Transverse colon (tissue), 4 donors: ENCODE measurements around the gene VGLL4. TPM values are rescaled to one million over a fixed set of nuclear protein-coding genes. Genes with fewer than 3 reads are reported as not detected.

Experiments
- DNase-seq: peaks from one replicate; pipeline ENCODE4 v3.0.0-alpha.2; 2019
- H3K27ac ChIP-seq, 4 donors: fragments of 200-600 bp; sonication (generic); 2 replicates each; pipeline ENCODE4 v1.5.1; 2016 to 2018; ENCODE audit warnings: inconsistent platforms in 4 of 4
- H3K27me3 ChIP-seq: fragments of 200-600 bp; sonication (generic); 2 replicates; pipeline ENCODE4 v1.5.1; 2017; ENCODE audit warnings: inconsistent platforms
- H3K36me3 ChIP-seq, 4 donors: fragments of 200-600 bp; sonication (generic); 2 replicates each; pipeline ENCODE4 v1.5.1; 2017 to 2019; ENCODE audit warnings: inconsistent platforms in 4 of 4
- H3K4me1 ChIP-seq, 4 donors: fragments of 200-600 bp; sonication (generic); 2 replicates each; pipeline ENCODE4 v1.5.1; 2017 to 2020; ENCODE audit warnings: inconsistent platforms in 4 of 4
- H3K4me3 ChIP-seq, 4 donors: fragments of 200-600 bp; sonication (generic); 1 replicate in 1 of 4; 2 replicates in 3 of 4; pipeline versions ENCODE4 v1.5.1 to v1.6.1; 2017 to 2019; ENCODE audit warnings: inconsistent platforms in 4 of 4
- H3K9me3 ChIP-seq, 2 donors: fragments of 200-600 bp; sonication (generic); 2 replicates each; pipeline ENCODE4 v1.5.1; 2017 to 2019; ENCODE audit warnings: inconsistent platforms in 2 of 2
- EP300 ChIP-seq: sonication (generic); formaldehyde crosslinking; IDR thresholded peaks from one replicate; pipeline ENCODE4 v1.6.1; 2017; ENCODE audit warnings: antibody characterized with exemption, low read depth
- POLR2A ChIP-seq: fragments of 450-650 bp; IDR thresholded peaks from one replicate; pipeline ENCODE4 v1.6.1; 2016; ENCODE audit warnings: antibody characterized with exemption, mild to moderate bottlenecking, moderate library complexity
- POLR2AphosphoS5 ChIP-seq, 3 donors: sonication (generic); formaldehyde crosslinking; IDR thresholded peaks; one replicate each; pipeline ENCODE4 v1.6.1; 2016; ENCODE audit warnings: antibody characterized with exemption in 3 of 3
- WGBS, 2 donors: methylation state at CpG; one replicate each; pipeline ENCODE4 v1.1.5; 2018; ENCODE audit warnings: low coverage in 1 of 2; 5-methylcytosine and 5-hydroxymethylcytosine counted together
- in situ Hi-C, 4 donors: fragments of 200-750 bp; cut with MboI; loops; one replicate each; pipeline versions ENCODE4 v1.15.0 to v1.15.1; 2017; ENCODE audit warnings: low sequenced_read_pairs in 3 of 4, low pct_ligation_motif_present in 1 of 4, low pct_unique_long_range_greater_than_20kb in 1 of 4
- intact Hi-C: fragments of 100-400 bp; cut with DNase I; formaldehyde crosslinking; loops from one replicate; pipeline ENCODE4 v1.15.1; 2023; ENCODE audit warnings: low total_unique reads
- total RNA-seq, 4 donors: library from RNA; depleted of rRNA; stranded (reverse); fragments of >200 nt; gene quantifications; one replicate each; pipeline ENCODE4 v1.1.0, GENCODE V29; 2016
- TF ChIP-seq, protein P1 (sequence below), 5 experiments: fragments of 200-600 bp in 3 of 5; fragments of 450-650 bp in 2 of 5; sonication (generic) in 3 of 5; IDR thresholded peaks; 1 replicate in 2 of 5; 2 replicates in 3 of 5; pipeline ENCODE4 v1.5.1; 2016 to 2017; ENCODE audit warnings: antibody characterized with exemption in 5 of 5, inconsistent platforms in 3 of 5, mild to moderate bottlenecking in 2 of 5, moderate library complexity in 1 of 5

The VGLL4 gene
- total RNA-seq, 4 donors from 2014 or later: 67.3 to 175 (median 95.0) TPM

DNA sequence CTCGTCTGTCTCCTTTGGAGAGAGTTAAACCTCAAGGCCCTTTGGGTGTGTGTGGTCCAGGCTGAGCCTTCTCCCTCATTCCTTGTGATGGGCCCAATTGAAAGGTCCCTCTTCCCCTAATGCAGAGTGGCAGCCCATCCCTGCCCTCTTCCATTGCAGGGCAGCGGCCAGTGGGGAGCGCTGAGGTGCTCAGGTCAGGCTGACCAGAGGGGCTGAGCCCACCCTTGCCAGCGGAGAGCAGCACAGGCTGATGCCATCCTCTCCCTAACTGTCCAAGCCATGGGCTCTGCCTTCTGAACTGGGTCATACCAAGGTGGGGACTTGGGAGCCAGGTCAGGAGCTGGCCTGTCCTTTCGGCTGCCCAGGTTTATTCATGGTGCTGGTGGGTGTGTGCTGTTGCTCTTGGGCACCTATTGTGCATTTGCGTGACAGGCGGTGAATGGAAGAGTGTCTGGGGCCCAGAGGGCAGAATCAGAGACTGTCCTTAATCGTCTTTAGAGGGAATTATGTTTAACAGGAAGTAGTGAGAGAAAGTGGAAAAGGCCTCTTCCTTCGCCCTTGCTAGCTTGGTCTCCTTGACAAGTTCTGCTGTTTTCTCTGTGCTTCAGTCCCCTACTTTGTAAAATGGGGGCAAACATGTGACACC is 96.9 kb downstream of the VGLL4 start:
- H3K27me3 ChIP-seq: no peaks in the 10 kb centered on the region
- no peak overlapping the region for H3K27ac ChIP-seq
- in situ Hi-C loops: no loop called here
- peaks cover 4 to 10% (median 5%) of the 10 kb centered on the region in 4 donors for H3K4me1 ChIP-seq
- TF ChIP-seq POLR2AphosphoS5 (IDR thresholded peaks at IDR 0.05): no peak
- no peak for TF ChIP-seq EP300
- TF ChIP-seq POLR2A: no peak
- TF ChIP-seq, protein P1, sequence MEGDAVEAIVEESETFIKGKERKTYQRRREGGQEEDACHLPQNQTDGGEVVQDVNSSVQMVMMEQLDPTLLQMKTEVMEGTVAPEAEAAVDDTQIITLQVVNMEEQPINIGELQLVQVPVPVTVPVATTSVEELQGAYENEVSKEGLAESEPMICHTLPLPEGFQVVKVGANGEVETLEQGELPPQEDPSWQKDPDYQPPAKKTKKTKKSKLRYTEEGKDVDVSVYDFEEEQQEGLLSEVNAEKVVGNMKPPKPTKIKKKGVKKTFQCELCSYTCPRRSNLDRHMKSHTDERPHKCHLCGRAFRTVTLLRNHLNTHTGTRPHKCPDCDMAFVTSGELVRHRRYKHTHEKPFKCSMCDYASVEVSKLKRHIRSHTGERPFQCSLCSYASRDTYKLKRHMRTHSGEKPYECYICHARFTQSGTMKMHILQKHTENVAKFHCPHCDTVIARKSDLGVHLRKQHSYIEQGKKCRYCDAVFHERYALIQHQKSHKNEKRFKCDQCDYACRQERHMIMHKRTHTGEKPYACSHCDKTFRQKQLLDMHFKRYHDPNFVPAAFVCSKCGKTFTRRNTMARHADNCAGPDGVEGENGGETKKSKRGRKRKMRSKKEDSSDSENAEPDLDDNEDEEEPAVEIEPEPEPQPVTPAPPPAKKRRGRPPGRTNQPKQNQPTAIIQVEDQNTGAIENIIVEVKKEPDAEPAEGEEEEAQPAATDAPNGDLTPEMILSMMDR (IDR thresholded peaks at IDR 0.05): no peak
- H3K4me3 ChIP-seq: no peak overlapping the region
- H3K36me3 ChIP-seq: no peaks in the 10 kb centered on the region
- peak; percentile 5 for DNase-seq
- WGBS, 2 donors: 90 to 100% methylated on average over 1 to 9 of the region's 9 CpGs
- H3K9me3 ChIP-seq: no peaks in the 10 kb centered on the region
- intact Hi-C loops: no loop called here

DNA sequence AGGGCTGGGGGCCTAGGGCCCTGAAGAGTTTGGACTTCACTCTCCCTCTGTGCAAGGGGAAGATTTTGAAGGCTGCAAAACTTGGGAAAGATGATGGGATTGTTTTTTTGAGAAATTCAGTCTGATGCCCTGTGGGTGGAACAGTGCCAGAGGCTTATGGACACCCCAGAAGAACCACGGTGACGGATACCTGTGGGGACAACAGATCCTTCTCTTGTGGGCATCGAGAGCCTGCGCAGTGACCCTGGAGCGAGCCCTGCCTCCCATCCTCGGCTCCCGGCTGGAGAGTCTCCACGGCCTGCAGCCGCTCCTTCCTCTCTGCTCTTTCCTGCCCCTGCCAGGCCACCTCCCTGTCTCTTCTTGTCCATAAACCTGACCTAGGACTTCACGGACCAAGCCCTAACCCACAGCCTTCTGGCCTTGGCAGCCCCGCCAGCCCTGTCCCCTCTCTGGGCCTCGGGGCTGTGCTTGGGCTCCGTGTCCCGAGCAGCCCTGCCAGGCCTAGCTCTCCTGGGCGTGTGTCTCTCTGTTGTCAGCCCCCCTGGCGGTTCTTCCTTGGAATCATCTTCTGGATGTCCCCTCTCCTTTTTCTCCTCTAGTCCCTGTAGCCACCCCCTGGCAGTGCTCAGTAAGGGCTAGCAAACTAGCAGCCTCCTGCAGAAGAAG is 98.4 kb downstream of the VGLL4 start:
- in situ Hi-C loops: no loop called here
- Histone ChIP-seq H3K27me3 (no peaks in the 10 kb centered on the region), H3K4me1 (peaks cover 4 to 11% (median 5%) of the 10 kb centered on the region in 4 donors), H3K9me3 (no peaks in the 10 kb centered on the region), H3K27ac (peak overlapping the region; percentile 32 to 44 (median 36)), H3K4me3 (no peak overlapping the region), H3K36me3 (no peaks in the 10 kb centered on the region)
- no peak for DNase-seq
- WGBS, 2 donors: 78 to 89% methylated on average over 5 to 16 of the region's 16 CpGs
- TF ChIP-seq POLR2AphosphoS5 (IDR thresholded peaks at IDR 0.05): no peak
- no peak for TF ChIP-seq POLR2A
- TF ChIP-seq, protein P1 (IDR thresholded peaks at IDR 0.05): no peak
- no peak for TF ChIP-seq EP300
- intact Hi-C loops: no loop called here

DNA sequence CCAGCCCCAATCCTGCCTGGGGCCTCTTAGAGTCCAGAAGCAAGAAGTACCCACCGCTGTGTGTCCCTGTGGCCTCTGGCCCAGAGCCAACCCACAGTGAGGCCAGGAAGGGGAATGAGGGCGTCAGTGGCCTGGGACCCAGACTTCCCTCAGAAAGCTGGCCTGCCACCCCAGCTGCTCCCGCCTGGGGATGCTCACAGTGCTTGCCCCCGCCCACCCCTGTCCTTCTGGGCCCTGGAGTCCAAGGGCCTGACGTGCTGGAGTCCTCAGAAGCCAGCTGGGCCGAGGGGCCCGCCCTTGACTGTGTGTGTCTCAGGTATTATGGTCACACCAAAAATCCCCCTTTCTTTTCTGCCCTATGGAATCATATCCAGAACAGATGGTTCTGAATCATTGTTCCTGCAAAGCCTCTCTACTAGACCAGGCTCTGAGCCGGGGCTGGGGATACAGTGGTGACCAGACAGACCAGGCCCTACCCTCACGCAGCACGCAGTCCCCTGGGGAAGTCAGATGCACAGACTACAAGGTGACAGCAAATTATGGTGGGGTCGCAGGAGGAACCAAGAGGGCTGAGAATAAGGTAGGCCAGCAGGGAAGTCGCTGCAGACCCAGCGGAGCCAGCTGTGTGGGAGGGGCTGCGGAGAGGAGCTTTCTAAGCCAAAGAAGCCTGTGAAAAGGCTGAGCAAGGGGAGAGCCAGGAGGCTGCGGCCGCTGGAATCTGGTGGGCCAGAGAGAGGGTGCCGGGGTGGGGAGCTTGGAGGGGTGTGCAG is 99.1 kb downstream of the VGLL4 start:
- Histone ChIP-seq H3K9me3 (no peaks in the 10 kb centered on the region), H3K27me3 (no peaks in the 10 kb centered on the region), H3K27ac (peak overlapping the region; percentile 32 to 44 (median 36)), H3K4me1 (peaks cover 4 to 11% (median 5%) of the 10 kb centered on the region in 4 donors), H3K36me3 (no peaks in the 10 kb centered on the region), H3K4me3 (no peak overlapping the region)
- TF ChIP-seq POLR2A: no peak
- no peak for TF ChIP-seq POLR2AphosphoS5 (IDR thresholded peaks at IDR 0.05)
- TF ChIP-seq EP300: no peak
- TF ChIP-seq, protein P1 (IDR thresholded peaks at IDR 0.05): no peak
- 79% methylated on average over 17 of the region's 17 CpGs; no CpG with 5 or more reads in 1 of the 2 donors for WGBS, 2 donors
- in situ Hi-C loops: no loop called here
- no peak for DNase-seq
- intact Hi-C loops: no loop called here

DNA sequence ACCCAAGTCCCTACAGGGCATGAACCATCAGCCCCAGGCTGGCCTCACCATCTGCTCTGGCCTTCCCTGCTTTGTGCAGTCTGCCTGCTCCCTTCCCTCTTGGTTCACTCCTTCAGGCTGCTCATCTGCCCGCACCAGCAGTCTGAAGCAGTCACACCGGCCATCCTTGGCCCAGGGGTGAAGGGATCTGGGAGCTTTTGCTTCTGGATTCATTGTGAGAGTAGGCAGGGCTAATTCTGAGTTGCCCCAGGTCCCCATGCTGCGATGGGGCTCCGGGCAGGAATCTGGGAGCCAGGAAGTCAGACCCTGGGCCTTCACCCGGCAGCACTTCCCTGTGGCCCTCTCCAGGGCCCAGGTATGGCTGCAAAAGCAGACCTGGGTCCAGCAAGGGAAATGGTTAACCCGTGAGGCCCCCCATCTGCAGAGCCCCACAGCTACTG is 99.7 kb downstream of the VGLL4 start:
- no peak overlapping the region for H3K27ac ChIP-seq
- intact Hi-C loops (no loop called here), in situ Hi-C loops (no loop called here)
- no peak overlapping the region for H3K4me3 ChIP-seq
- H3K4me1 ChIP-seq: peaks cover 4 to 11% (median 5%) of the 10 kb centered on the region in 4 donors
- H3K36me3 ChIP-seq: no peaks in the 10 kb centered on the region
- DNase-seq: no peak
- 96% methylated on average over 6 of the region's 6 CpGs; no CpG with 5 or more reads in 1 of the 2 donors for WGBS, 2 donors
- H3K9me3 ChIP-seq: no peaks in the 10 kb centered on the region
- H3K27me3 ChIP-seq: no peaks in the 10 kb centered on the region
- TF ChIP-seq EP300 (no peak), POLR2A (no peak), POLR2AphosphoS5 (IDR thresholded peaks at IDR 0.05) (no peak)
- TF ChIP-seq, protein P1 (IDR thresholded peaks at IDR 0.05): no peak
